ENCODE results near the gene VAT1L.

GRCh38 chr16:78025631-78026030 lies 237.3 kb downstream of the VAT1L start:
- TF ChIP-seq CTCF (IDR thresholded peaks at IDR 0.05), result no peak
- no peak for TF ChIP-seq POLR2A (IDR thresholded peaks at IDR 0.05)

Data from ovary (tissue), 3 donors.